Measurements from ENCODE around the gene TRIM36. TPM values are rescaled to one million over a fixed set of nuclear protein-coding genes. Genes with fewer than 3 reads are reported as not detected.

Gene TRIM36
- polyA plus RNA-seq, 1 donor (not counting 4 experiments of a cell fraction or from before 2014, with no cell fraction given) = 2.4 TPM

DNA sequence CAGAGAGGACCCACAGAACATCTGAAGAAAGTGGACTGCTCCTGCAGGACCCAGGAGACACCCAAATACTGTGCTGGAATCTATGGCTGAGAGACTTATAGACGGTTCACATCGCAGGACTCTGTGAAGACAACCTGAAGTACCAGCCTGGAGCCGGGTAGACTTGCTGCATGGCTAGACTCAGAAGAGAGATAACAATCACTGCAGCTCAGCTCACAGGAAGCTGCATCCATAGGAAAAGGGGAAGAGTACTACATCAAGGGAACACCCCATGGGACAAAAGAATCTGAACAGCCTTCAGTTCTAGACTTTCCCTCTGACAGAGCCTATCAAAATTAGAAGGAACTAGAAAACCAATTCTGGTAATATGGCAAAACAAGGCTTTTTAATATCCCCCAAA is 26.5 kb upstream of the TRIM36 start:
- H3K9me1 ChIP-seq (ENCODE audit: control insufficient read depth, extremely low read depth, insufficient read depth, low read length) = no peaks in the 10 kb centered on the region
- dilution Hi-C loops (cut with MboI; ENCODE audit: extremely low pct_ligation_motif_present, low sequenced_read_pairs) = no loop called here
- FAIRE-seq = no peak

DNA sequence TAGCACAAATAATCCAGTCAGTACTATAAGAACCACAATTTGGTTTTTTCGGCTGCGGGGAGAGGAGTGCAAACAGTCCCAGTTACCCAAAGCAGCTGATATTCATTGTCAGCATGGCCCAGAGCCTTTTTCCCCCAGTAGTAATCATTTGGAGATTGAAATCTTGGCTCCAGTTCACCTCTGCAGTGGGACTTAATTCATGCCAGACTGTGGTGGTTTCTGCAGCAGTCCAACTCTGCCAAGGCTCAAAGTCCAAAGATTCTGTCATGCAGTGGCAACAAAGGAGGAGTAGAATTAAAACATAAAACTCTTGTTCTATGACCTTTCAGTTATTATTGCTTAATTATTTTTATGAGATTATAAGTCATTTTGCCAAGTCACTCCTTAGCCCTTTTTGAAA is 25.0 kb upstream of the TRIM36 start:
- FAIRE-seq = no peak
- TF ChIP-seq EZH2 (IDR thresholded peaks at IDR 0.05; ENCODE audit: low read length) = no peak
- TF ChIP-seq, protein P1, sequence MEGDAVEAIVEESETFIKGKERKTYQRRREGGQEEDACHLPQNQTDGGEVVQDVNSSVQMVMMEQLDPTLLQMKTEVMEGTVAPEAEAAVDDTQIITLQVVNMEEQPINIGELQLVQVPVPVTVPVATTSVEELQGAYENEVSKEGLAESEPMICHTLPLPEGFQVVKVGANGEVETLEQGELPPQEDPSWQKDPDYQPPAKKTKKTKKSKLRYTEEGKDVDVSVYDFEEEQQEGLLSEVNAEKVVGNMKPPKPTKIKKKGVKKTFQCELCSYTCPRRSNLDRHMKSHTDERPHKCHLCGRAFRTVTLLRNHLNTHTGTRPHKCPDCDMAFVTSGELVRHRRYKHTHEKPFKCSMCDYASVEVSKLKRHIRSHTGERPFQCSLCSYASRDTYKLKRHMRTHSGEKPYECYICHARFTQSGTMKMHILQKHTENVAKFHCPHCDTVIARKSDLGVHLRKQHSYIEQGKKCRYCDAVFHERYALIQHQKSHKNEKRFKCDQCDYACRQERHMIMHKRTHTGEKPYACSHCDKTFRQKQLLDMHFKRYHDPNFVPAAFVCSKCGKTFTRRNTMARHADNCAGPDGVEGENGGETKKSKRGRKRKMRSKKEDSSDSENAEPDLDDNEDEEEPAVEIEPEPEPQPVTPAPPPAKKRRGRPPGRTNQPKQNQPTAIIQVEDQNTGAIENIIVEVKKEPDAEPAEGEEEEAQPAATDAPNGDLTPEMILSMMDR (optimal IDR thresholded peaks at IDR 0.05 in 1 of 3, IDR thresholded peaks at IDR 0.05 in 1 of 3, conservative IDR thresholded peaks at IDR 0.05 in 1 of 3; ENCODE audit: extremely low read depth in 1 of 3, insufficient read depth in 2 of 3, low read length in 3 of 3) = no peak
- H3K27me3 ChIP-seq (ENCODE audit: control insufficient read depth, extremely low read depth, insufficient read depth, low read length) = no peaks in the 10 kb centered on the region

More for the DNA sequence above, 26.5 kb upstream of the TRIM36 start:
- H3K27me3 ChIP-seq (ENCODE audit: control insufficient read depth, extremely low read depth, insufficient read depth, low read length) = no peaks in the 10 kb centered on the region
- H3K27ac ChIP-seq (ENCODE audit: control insufficient read depth, insufficient read depth, low read length) = no peak overlapping the region
- TF ChIP-seq EZH2 (IDR thresholded peaks at IDR 0.05; ENCODE audit: low read length) = no peak
- TF ChIP-seq, protein P1 (optimal IDR thresholded peaks at IDR 0.05 in 1 of 3, IDR thresholded peaks at IDR 0.05 in 1 of 3, conservative IDR thresholded peaks at IDR 0.05 in 1 of 3; ENCODE audit: extremely low read depth in 1 of 3, insufficient read depth in 2 of 3, low read length in 3 of 3) = no peak
- H3K4me3 ChIP-seq (ENCODE audit: control insufficient read depth in 2 of 3, extremely low read depth in 1 of 3, insufficient read depth in 2 of 3, low read depth in 1 of 3, low read length in 3 of 3) = no peak overlapping the region
- no peak overlapping the region for H3K9ac ChIP-seq (ENCODE audit: control insufficient read depth, extremely low read depth, insufficient read depth, low read length)
- no peak overlapping the region for H2AFZ ChIP-seq (ENCODE audit: control insufficient read depth, low read length)
- DNase-seq (ENCODE audit: low read depth, low spot score) = no peak
- no peaks in the 10 kb centered on the region for H3K36me3 ChIP-seq (ENCODE audit: control insufficient read depth in 2 of 2, extremely low read depth in 1 of 2, insufficient read depth in 2 of 2, low read length in 2 of 2)
- no peak overlapping the region for H3K4me2 ChIP-seq (ENCODE audit: control insufficient read depth, extremely low read depth, insufficient read depth, low read depth, low read length)
- no peaks in the 10 kb centered on the region for H3K9me3 ChIP-seq (ENCODE audit: control insufficient read depth, low read depth, low read length)
- H3K79me2 ChIP-seq (ENCODE audit: control insufficient read depth, insufficient read depth, low read length) = no peaks in the 10 kb centered on the region
- no peaks in the 10 kb centered on the region for H3K4me1 ChIP-seq (ENCODE audit: control insufficient read depth, extremely low read depth, insufficient read depth, low read length)
- H4K20me1 ChIP-seq (ENCODE audit: control insufficient read depth, extremely low read depth, insufficient read depth, low read length) = no peaks in the 10 kb centered on the region

More for the DNA sequence above, 25.0 kb upstream of the TRIM36 start:
- H3K36me3 ChIP-seq (ENCODE audit: control insufficient read depth in 2 of 2, extremely low read depth in 1 of 2, insufficient read depth in 2 of 2, low read length in 2 of 2) = no peaks in the 10 kb centered on the region
- H4K20me1 ChIP-seq (ENCODE audit: control insufficient read depth, extremely low read depth, insufficient read depth, low read length) = no peaks in the 10 kb centered on the region
- no peak overlapping the region for H3K4me2 ChIP-seq (ENCODE audit: control insufficient read depth, extremely low read depth, insufficient read depth, low read depth, low read length)
- dilution Hi-C loops (cut with MboI; ENCODE audit: extremely low pct_ligation_motif_present, low sequenced_read_pairs) = no loop called here
- no peak for DNase-seq (ENCODE audit: low read depth, low spot score)
- no peaks in the 10 kb centered on the region for H3K9me3 ChIP-seq (ENCODE audit: control insufficient read depth, low read depth, low read length)
- no peak overlapping the region for H3K27ac ChIP-seq (ENCODE audit: control insufficient read depth, insufficient read depth, low read length)
- no peak overlapping the region for H3K9ac ChIP-seq (ENCODE audit: control insufficient read depth, extremely low read depth, insufficient read depth, low read length)
- no peaks in the 10 kb centered on the region for H3K9me1 ChIP-seq (ENCODE audit: control insufficient read depth, extremely low read depth, insufficient read depth, low read length)
- no peaks in the 10 kb centered on the region for H3K4me1 ChIP-seq (ENCODE audit: control insufficient read depth, extremely low read depth, insufficient read depth, low read length)
- H2AFZ ChIP-seq (ENCODE audit: control insufficient read depth, low read length) = no peak overlapping the region
- H3K79me2 ChIP-seq (ENCODE audit: control insufficient read depth, insufficient read depth, low read length) = no peaks in the 10 kb centered on the region
- no peak overlapping the region for H3K4me3 ChIP-seq (ENCODE audit: control insufficient read depth in 2 of 3, extremely low read depth in 1 of 3, insufficient read depth in 2 of 3, low read depth in 1 of 3, low read length in 3 of 3)
